Stomach (tissue), 4 donors: Measurements from ENCODE around the gene MUC15.

Experiments
- CTCF ChIP-seq, 7 experiments: fragments of 450-650 bp in 4 of 7; fragments of 200-600 bp in 3 of 7; sonication (generic) in 3 of 7; IDR thresholded peaks; one replicate each; pipeline ENCODE4 v1.5.1; 2016 to 2019; ENCODE audit warnings: antibody characterized with exemption in 7 of 7, control low read depth in 2 of 7, mild to moderate bottlenecking in 1 of 7
- EP300 ChIP-seq: sonication (generic); formaldehyde crosslinking; IDR thresholded peaks from one replicate; pipeline ENCODE4 v1.6.1; 2017; ENCODE audit warnings: antibody characterized with exemption
- POLR2A ChIP-seq, 4 donors: fragments of 450-650 bp; IDR thresholded peaks; one replicate each; pipeline ENCODE4 v1.6.1; 2016; ENCODE audit warnings: antibody characterized with exemption in 4 of 4, control low read depth in 2 of 4, mild to moderate bottlenecking in 1 of 4, moderate library complexity in 1 of 4

GRCh38 chr11:26578998-26579661, 7.1 kb upstream of the MUC15 start:
- TF ChIP-seq CTCF (IDR thresholded peaks at IDR 0.05) (no peak), EP300 (no peak), POLR2A (IDR thresholded peaks at IDR 0.05) (no peak)
